Stimulated activated CD4-positive, alpha-beta T cell treated with anti-CD3 and anti-CD28 coated beads, Interleukin-2, amount 100 ng/mL, for 24 hours (primary cell): Measurements from ENCODE around the gene GRK1.
"Not testable (repeated sequence)": the region's sequence is repeated elsewhere in the genome, so short reads cannot be mapped to it uniquely, and the experiment has no call there.

Experiments
- DNase-seq, 2 donors: peaks; one replicate each; pipeline ENCODE4 v3.0.0-alpha.2; 2020

Gene GRK1

GRCh38 chr13:113666951-113667701, at the start of gene GRK1:
GRK1 (plus strand) TSS chr13:113667219; CDS start chr13:113667387, 168 bp downstream.
- DNase-seq, result no peak

- no peak for DNase-seq
Observed at GRCh38 chr13:113617961-113618360, 49.1 kb upstream of the GRK1 start.

- DNase-seq, result no peak
Observed at GRCh38 chr13:113618455-113618854, 48.6 kb upstream of the GRK1 start.

- no peak for DNase-seq
Observed at GRCh38 chr13:113620036-113620796, 46.8 kb upstream of the GRK1 start.

DNA sequence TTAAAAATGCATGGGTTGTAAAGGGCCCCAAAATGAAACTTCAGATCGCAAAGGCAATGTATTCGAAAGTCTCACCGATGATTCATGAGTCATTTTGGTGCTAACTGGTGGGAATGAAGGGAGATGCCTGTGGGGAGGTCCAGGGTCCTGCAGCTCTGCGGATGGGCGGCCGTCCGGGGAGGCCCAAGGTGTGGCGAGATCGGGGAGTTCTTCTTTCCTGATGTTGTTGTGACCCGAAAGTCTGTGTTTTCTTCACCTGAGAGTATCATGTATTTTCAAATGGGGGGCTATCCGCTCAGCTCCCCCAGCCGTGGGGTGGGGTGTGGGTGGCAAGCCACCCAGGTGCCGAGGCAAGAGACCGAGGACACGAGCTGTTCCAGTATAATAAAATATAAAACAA, 46.0 kb upstream of the GRK1 start:
- DNase-seq, result no peak

GRCh38 chr13:113621498-113621897, 45.5 kb upstream of the GRK1 start:
- not testable (repeated sequence) for DNase-seq

DNA sequence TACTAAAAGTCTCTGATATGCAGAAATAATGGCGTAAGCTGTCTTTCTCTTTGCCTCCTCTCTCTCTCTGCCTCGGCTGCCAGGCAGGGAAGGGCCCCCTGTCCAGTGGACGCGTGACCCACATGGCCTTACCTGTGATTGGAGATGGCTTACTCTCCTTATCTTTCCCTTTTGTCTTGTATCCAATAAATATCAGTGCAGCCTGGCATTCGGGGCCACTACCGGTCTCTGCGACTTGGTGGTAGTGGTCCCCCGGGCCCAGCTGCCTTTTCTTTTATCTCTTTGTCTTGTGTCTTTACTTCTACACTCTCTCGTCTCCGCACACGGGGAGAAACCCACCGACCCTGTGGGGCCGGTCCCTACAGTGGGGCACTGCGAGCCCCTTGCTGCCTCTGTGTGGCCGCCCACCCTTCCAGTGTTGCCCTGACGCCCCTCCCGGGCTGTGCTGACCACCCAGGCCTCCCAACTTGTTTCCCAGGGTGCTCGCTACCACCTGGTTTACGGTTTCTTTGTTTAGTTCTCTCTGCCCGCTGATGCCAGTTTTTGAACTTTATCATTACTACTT, 45.0 kb upstream of the GRK1 start:
- DNase-seq, result not testable (repeated sequence)

DNA sequence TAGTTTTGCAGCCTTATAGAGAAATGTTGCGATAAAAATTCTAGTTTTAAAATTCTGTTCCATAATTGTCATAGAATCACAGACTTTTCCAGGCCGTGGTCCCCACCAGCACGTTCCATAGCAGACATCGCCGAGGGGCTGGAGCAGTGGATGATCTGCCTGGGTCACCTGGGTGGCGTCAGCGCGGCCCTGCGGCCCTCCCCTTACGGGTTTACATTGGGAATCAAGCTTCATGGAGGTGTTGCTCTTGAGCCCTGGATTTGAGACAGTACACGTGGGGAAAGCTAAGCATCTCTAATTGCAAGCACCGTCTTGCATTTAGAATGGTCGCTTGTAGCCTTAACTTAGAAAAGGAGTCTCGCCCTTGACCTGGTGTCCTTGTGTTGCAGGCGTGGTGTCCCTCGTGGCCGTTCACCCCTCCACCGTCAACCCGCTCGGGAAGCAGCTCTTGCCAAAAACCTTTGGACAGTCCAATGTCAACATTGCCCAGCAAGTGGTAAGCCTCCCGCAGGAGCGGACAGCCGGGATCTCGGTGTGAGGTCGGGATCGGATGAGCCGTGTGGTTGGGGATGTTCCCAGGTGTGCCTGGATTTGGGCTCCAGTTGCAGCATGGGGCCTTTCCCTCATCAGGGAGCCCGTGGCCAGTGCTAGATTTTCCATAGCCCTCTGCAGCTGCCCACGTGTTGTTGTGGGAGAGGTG, 44.1 kb upstream of the GRK1 start:
- DNase-seq, result no peak

DNA sequence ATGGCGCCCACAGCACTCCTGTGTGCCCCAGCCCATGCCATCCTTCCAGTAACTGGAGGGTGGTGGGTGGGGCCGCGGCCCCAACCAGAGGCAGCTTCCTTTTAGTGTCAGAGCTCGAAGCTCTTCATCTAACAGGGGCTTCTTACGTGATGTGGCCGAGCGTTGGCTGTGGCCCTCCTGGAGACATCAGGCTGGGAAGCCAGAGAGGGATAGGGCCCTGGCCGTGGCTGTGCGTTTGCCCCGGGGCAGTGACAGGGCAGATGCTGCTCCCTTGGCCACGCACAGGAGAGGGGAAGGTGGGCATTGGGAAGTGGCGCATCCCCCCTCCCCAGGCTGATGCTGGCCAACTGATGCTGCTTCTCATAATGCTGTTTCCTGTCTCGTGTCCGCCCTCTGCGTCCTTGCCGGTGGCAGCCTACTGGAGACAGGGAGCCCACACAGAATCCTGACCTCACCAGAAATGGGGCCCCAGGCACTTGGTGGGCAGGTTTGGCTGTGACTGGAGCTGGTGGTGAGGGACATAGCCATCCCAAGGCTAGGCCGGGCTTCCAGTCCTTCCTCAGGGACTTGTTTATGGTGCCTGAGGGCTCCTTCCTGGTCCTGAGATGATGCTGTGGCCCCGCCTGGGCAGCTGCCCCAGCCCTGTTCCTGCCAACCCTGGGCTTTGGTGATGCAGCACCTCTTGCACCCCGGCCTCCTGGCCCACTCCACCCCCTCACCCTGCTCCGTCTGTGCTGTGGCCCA, 43.4 kb upstream of the GRK1 start:
- DNase-seq, result no peak

DNA sequence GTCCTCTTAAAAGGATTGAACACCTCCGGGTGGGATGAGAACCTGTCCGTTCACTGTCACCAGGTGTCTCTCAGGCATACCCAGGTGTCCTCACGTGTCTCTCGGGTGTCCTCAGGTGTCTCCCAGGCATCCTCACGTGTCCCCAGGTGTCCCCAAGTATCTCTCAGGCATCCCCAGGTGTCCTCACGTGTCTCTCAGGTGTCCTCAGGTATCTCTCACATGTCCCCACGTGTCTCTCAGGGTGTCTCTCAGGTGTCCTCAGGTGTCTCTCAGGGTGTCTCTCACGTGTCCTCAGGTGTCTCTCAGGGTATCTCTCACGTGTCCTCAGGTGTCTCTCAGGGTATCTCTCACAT, 42.8 kb upstream of the GRK1 start:
- DNase-seq, result no peak

DNA sequence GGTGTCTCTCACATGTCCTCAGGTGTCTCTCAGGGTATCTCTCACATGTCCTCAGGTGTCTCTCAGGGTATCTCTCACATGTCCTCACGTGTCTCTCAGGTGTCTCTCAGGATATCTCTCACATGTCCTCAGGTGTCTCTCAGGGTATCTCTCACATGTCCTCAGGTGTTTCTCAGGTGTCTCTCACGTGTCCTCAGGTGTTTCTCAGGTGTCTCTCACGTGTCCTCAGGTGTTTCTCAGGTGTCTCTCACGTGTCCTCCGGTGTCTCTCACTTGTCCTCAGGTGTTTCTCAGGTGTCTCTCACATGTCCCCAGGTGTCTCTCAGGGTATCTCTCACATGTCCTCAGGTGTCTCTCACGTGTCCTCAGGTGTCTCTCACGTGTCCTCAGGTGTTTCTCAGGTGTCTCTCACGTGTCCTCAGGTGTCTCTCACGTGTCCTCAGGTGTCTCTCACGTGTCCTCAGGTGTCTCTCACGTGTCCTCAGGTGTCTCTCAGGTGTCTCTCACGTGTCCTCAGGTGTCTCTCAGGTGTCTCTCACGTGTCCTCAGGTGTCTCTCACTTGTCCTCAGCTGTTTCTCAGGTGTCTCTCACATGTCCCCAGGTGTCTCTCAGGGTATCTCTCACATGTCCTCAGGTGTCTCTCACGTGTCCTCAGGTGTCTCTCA, 42.2 kb upstream of the GRK1 start:
- DNase-seq, result not testable (repeated sequence)

DNA sequence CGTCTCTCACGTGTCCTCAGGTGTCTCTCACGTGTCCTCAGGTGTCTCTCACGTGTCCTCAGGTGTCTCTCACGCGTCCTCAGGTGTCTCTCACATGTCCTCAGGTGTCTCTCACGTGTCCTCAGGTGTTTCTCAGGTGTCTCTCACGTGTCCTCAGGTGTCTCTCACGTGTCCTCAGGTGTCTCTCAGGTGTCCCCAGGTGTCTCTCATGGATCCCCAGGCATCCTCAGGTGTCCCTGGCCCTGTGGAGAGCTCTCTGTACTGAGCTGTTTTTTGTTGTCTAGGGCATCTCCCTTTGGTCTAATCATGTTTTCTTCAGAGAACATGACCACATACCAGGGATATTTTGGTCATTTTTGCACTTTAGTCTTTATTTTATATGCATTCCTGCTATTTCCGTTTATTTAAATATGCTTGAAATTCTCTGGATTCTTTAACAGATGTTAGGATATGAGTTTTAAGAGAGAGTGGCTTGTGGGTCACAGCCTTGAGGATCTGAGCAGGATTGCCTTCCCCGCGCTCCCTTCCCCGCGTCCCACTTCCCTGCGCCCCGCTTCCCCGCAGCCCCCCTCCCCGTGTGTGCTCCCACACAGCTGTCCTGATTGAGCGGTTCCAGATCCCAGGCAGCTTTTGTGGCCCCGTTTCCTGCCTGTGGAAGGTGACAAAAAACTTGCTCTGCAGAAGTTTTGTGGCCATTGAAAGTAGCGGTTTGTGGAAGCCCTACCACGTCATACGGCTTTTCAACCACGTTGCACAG, 40.9 kb upstream of the GRK1 start:
- no peak for DNase-seq

- DNase-seq, result no peak
Observed at GRCh38 chr13:113627136-113627535, 39.9 kb upstream of the GRK1 start.

- DNase-seq, result no peak
Observed at GRCh38 chr13:113628291-113629270, 38.4 kb upstream of the GRK1 start.

DNA sequence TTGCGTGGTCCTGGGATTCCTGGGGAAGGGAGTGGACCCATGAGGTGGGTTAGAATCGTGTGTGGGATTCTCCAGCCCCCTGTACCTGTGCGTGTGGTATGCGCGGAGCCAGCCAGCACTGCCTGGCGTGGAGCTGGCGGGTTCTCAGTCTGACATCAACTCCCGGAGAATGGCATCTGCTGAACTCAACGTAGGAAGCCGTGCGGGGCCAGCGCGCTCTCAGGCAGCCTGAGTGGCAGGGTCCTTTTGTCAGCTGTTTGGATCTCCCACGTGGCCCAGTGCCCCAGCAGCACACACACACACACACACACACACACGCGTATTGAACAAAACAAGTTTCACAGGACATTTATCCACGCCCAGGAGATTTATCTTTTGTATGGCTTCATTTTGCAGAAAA, 37.2 kb upstream of the GRK1 start:
- DNase-seq, result no peak

DNA sequence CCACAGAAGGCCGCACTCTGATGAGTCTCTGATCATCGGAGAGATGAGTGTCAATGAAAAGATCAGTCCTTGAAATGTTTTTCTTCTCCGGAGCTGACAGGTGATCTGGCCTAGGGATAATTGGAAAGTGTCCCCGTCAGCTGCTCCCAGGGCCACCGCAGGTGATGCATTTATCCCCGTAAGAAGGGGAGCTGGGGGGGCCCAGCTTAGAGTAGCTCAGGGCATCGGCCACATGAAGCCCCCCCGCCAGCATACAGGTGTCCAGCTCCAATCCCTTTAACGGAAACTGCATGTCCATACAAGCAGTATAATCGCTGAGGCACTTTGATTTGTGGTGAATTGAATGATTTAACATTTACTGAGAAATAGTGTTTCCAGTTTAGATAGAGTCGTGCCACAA, 36.7 kb upstream of the GRK1 start:
- no peak for DNase-seq

- DNase-seq, result no peak
Observed at GRCh38 chr13:113630804-113631203, 36.2 kb upstream of the GRK1 start.

GRCh38 chr13:113631341-113632095, 35.5 kb upstream of the GRK1 start:
- DNase-seq, result no peak
